ENCODE results near the gene FCN1.

FCN1 gene

GRCh38 chr9:134937164-134937555 is 19.4 kb upstream of the FCN1 start:
- DNase-seq (ENCODE audit: low spot score), result no peak

DNA sequence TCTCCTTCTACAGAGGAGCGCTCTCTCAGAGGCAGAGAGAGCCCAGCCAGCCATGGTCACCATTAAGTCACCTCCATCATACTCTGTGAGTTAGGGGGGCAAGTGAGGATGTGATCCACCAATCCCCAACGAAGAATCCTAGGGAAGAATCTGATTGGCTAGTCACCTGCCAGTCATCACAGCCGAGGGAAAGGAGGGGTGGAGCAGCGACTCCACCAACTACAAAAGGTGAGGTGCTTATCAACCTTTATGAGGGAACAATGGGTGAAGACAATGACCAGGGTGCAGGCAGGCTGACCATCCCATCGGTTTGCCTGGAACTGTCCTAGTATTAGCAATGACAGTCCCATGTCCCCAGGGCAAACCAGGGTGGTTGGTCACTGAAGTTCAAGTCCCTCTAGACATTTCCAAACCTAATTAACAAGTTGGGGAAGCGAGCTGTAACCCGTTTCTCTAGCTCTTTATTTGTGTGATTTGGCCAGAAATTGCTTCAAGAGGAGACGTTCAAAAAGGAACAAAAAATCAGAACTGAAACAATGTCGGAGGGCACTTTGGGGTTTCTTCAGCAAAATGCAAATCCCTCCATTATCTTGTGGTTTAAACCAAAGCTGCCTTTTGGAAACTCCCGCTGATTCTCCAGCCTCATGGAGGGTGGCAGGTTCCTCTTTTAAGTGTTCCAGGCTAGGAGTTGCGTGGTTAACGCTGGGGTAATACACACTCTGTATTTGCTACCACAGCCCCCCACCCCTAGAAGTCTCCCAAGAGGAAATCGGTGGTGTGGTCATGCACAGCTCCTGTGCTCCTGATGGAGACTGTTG is 18.8 kb upstream of the FCN1 start:
- no peak for DNase-seq (ENCODE audit: low spot score)

DNA sequence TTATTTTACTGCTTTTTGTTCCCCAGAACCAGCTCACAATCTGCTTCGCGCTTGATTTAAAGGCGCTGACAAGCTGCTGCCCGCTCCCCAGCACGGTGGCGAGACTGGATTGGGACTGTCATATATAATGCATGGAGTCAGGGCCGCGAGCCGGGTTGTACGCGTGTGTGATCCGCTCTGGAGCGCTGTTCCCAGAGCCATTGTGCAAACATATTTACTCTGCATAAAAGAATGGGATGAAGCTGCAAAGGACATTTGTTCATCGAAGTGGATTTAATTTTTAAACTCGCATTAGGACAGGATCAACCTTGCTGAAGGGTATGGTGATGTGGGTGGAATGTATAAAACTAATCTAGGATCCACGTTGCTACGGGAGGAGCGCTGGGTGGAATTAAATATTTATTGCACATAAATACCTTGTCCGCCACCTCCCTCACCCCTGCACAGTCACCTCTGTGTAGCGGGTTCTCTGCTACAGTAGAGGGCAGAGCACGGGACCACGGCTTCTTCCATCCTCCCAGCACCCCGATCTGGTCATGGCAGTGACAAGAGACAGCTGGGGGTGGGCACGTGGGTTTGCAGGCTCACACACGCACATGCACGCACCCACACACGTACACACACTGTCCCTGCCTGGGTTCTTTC is 18.1 kb upstream of the FCN1 start:
- no peak for DNase-seq (ENCODE audit: low spot score)

DNA sequence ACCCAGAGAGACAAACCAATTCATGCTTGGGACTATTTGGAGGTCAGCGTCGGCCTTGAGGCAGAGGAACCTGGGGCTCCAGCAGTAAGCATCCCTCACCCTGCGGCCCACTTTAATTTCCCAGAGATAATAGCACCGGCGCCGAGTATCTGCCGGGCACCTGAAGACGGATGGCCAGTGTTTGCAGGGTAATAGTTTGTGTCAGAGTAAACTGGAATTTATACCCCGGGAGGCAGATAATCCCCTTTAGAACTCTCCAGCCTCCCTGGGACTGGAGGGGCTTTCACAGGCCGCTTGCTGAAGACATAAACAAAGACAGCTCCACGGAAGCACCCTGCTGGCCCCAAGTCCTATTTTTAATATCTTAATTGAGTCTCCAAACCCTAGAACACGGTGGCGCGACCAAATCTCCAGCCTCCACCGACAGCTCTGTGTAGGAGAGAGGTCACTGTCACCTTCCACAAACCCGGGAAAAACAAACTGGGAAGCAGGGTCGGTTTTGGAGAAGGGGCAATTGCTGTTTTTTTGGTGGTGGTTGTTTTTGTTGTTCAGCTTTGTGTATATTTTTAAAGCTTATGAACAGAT is 17.4 kb upstream of the FCN1 start:
- no peak for DNase-seq (ENCODE audit: low spot score)

- no peak for DNase-seq (ENCODE audit: low spot score)
Measured at GRCh38 chr9:134933076-134933659, 15.5 kb upstream of the FCN1 start.

- no peak for DNase-seq (ENCODE audit: low spot score)
Measured at GRCh38 chr9:134932606-134933005, 14.9 kb upstream of the FCN1 start.

GRCh38 chr9:134932171-134932570 is 14.5 kb upstream of the FCN1 start:
- no peak for DNase-seq (ENCODE audit: low spot score)

GRCh38 chr9:134930398-134930797 is 12.7 kb upstream of the FCN1 start:
- DNase-seq (ENCODE audit: low spot score), result no peak

GRCh38 chr9:134929193-134930158 is 11.8 kb upstream of the FCN1 start:
- no peak for DNase-seq (ENCODE audit: low spot score)

- DNase-seq (ENCODE audit: low spot score), result no peak
Measured at GRCh38 chr9:134928436-134929192, 10.9 kb upstream of the FCN1 start.

DNA sequence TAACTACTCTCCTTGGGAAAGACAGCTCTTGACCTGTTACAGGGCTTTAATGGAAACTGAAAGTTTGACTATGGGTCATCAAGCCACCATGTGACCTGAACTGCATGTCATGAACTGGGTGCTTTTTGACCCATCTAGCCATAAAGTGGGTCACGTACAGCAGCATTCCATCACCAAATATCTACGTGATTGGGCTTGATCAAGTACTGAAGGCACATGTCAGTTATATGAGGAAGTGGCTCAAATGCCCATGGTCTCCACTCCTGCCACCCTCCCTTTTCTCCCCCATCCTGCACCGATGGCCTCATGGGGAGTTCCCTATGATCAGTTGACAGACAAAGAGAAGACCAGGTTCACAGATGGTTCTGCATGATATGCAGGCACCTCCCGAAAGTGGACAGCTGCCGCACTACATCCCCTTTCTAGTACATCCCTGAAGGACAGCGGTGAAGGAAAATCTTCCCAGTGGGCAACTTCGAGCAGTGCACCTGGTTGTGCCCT is 7.3 kb upstream of the FCN1 start:
- DNase-seq (ENCODE audit: low spot score), result no peak

DNA sequence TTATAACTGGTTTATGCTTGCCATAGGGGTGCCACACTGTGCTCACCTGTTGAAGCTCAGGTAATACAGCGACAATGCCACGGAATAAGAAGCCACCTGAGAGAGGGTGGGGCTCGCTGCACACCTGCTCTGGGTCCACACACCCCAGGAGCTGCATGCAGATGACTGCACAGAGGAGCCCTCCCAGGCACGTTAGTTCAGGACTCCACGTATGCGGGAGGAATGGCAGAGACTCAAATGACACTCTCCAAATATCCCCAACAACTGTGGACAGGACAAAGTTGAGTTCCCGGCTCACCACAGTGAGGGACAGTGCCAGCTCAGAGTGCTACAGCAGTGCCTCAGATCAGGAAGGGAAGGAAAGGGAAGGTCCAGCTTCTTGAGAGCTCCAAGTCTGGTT is 5.8 kb upstream of the FCN1 start:
- DNase-seq (ENCODE audit: low spot score), result no peak

- DNase-seq (ENCODE audit: low spot score), result no peak
Measured at GRCh38 chr9:134922932-134923240, 5.2 kb upstream of the FCN1 start.

- DNase-seq (ENCODE audit: low spot score), result no peak
Measured at GRCh38 chr9:134922066-134922931, 4.6 kb upstream of the FCN1 start.

DNA sequence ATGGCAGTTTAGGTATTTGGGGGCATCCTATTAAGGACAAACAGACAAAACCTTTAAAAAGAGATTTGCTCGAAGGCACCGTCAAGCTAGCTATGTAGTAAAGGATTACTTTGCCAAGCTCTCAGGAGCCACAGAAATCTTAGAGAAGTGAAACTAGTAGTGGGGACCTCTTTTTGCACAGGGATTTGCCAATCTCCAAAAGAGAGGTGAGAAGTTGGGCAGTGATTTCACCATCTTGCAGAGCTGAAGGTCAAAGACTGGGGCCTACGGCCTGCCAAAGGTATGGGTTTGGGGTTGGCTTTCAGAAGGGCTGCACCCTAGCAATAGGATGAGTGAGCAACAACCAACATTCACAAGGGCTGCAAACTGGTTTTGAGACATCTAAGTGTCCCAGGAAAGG is 1.6 kb upstream of the FCN1 start:
- no peak for DNase-seq (ENCODE audit: low spot score)

- DNase-seq (ENCODE audit: low spot score), result no peak
Measured at GRCh38 chr9:134918646-134919045, 934 bp upstream of the FCN1 start.

DNA sequence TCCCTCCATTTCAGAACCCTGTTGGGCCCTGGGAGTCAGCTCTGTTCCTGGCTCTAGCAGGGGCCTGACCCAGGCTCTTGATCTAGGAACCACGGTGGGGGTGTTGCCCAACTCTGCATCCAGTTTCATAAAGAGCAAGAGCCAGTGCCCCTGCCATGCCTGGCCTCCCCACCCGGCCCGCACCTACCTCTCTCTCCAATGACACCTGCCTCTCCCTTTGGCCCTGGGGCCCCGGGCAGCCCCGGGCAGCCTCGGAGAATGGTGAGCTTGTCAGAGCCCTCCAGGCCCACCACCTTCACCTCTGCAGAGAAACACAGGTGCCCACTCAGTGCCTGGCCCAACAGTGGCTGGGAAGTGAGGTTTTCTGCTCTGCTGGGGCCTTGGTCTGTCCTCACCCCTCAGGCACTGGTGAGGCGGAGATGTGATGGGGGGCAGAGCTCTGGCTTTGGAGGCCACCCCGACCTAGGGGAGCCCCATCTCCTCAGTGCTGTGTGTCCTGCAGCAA is 1.5 kb downstream of the FCN1 start:
- DNase-seq (ENCODE audit: low spot score), result no peak

DNA sequence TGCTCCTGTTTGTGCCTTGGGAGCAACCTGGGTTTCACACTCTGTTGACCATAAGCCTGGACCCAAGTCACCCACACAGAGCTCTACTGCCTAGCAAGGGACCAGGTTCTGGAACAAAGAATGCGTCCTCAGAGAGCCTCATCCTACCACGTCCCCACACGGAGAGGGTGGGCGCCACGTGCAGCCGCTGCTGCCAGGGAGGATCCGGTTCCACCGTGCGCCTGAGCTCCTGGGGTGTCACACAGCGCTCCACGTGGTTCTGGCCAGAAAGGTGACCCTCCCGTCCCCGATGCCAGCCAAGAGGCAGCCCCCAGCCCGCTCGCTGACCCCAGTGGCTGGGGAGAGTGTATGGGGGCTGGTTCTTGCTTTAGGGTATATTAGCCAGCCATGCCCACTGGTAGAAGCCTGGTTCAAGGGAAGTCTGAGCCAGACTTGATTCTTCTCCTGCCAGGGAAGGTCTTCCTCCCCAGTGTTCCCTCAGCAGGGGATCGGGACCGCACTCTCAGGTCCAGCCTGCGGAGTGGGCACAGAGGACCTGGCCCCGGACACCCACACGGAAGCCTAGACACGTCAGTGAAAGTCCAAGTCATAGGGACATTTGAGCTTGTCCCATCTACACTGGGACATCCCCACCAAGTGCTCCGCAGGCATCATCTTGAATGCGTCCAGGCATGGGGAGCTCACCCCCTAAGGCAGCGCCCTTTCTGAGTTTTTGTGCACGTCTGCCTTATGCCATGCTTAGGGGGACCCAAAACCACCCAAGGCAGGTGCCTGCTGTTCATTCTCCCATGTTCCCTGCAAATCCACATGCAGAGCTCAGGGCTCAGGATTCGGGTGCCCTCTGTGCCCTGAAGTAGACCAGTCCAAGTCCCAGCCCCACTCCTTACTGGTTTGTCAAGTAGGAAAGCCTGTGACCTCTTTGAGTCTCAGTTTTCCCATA is 2.4 kb downstream of the FCN1 start:
- no peak for DNase-seq (ENCODE audit: low spot score)

GRCh38 chr9:134914501-134914834 is 3.2 kb downstream of the FCN1 start:
- DNase-seq (ENCODE audit: low spot score), result no peak

Measured in COLO829 (cell line).